CD4-positive, alpha-beta T cell treated with Interleukin-1 beta for 1 hour (primary cell): Measurements from ENCODE around the gene PLOD1.

Experiments
- DNase-seq, 2 donors: peaks; one replicate each; pipeline ENCODE4 v3.0.0-alpha.2; 2020 to 2022

The PLOD1 gene

GRCh38 chr1:11979851-11980675 is 45.5 kb downstream of the PLOD1 start, which contains the start of gene MFN2:
MFN2 (plus strand) TSS chr1:11980444; CDS start chr1:11989169, 8,725 bp downstream.
- DNase-seq: peak; percentile 92 to 94

GRCh38 chr1:11980676-11980972 is 46.1 kb downstream of the PLOD1 start:
- DNase-seq: no peak

- DNase-seq: no peak
These were observed 47.0 kb downstream of the PLOD1 start for GRCh38 chr1:11981378-11982009.

GRCh38 chr1:11982010-11982392 is 47.5 kb downstream of the PLOD1 start:
- peak in 1 of 2 donors; percentile 14 for DNase-seq

- DNase-seq: no peak
These were observed 49.6 kb downstream of the PLOD1 start for GRCh38 chr1:11984121-11984520.

DNA sequence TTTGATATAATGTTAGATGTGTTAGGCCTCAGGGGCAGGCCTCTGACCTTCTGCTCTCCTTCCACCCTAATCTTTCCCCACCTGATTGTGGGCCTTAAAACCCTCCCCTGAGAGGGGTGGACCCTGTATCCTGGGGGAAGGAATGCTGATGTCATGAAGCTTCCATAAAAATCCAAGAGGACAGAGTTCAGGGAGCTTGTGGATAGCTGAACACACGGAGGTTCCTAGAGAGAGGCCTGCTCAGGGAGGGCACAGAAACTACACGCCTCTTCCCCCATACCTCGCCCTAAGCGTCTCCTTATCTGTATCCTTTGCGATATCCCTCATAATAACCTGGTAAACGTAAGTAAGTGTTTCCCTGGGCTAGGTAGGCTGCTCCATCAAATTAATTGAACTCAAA is 50.1 kb downstream of the PLOD1 start:
- no peak for DNase-seq

GRCh38 chr1:11985171-11985570 is 50.7 kb downstream of the PLOD1 start:
- no peak for DNase-seq

DNA sequence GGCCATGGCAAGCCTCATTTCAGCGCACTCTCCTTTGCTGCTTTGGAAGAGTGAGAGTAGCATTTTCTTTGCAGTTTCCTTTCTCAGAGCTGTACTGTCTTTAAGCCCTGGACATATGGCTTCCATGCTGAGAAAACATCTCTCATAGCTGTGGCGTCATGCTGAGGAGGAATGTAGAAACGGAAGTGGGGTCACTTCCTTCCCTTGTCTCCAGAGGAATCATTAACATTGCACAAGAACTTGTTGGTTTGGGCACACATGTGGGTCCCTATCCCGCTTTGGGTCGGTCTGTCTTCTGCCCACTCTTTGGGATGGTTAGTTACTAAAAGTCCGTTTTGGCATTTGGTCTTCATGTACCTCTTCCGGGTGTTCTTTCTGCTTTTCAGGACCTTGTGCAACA is 51.3 kb downstream of the PLOD1 start:
- DNase-seq: no peak

DNA sequence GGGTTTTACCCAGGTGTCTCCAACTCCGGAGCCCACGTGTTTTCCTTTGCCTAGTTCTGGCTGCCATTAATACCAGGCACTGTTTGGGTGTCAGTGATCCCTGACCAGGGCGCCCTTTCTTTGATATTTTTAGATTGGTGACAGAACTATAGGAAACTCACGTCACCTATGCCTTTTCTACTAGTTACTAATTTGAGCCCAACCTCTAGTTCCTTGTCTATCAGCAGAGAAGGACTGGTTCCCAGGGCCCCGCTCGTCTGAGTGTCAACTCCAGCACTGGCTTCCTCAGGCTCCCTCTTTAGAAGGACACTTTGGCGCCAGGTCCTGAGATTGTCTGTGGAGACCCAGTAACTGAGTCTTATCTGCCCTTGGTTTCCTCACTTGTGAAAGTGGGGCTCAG is 55.2 kb downstream of the PLOD1 start:
- no peak for DNase-seq

DNA sequence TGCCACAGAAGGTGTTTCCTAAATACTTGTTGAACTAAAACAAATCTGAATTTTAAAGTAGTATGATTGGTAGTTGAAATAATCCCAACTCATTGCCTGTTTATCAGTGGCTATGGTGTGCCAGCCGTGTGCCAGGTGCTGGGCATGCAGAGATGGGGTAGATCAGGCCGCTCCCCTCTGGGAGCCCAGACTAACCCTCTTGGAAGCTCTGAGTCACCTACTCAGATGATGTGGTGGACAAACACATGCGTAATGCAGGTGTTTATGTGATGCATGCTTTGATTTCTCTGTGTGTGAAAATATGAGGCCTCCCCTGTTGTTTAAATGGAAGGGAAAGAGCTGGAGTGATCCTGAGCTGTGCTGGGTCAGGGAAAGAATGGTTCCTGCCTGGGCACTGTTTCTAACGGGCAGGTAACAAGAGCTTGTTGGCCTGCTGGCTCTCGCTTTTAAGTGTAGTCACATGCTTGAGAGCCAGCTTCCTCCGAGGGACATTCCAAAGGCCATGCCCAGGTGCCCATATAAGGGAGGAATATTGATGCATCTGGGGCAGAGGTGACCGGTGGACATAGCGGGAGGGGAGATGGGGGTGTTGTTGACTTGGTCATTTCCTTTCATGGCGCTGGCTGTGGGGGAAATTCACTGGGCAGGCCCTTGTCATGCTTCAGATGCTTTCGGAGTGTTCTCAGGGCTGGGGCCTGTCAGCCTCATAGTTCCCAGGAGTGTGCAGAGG is 56.0 kb downstream of the PLOD1 start:
- DNase-seq: no peak

DNA sequence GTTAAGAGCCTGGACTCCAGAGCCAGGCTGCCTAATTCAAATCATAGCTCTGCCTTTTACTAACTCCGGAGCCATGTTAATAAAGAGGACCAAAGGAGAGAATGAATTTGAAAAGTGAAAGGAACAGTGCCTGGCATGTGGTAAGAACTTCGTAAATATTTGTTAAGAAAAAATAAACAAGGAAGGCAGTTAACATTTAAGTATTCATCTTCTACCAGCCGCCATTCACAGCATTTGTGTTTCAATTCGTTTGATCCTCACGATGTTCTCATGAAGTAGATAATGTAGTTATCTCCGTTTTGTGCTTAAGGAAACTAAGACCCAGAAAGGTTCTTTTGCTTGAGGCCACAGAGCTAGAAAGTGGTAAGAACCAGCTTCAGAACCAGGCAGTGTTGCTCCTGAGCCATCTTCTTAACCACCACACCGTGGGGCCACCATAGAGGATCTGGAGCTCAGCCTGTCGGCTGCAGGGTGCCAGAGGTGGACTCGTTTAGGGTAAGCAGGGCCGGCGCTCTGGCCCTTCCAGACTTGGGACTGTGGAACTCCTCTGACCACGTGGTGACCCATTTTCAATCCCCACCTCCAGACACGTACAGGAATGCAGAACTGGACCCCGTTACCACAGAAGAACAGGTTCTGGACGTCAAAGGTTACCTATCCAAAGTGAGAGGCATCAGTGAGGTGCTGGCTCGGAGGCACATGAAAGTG is 57.6 kb downstream of the PLOD1 start:
- DNase-seq: no peak

DNA sequence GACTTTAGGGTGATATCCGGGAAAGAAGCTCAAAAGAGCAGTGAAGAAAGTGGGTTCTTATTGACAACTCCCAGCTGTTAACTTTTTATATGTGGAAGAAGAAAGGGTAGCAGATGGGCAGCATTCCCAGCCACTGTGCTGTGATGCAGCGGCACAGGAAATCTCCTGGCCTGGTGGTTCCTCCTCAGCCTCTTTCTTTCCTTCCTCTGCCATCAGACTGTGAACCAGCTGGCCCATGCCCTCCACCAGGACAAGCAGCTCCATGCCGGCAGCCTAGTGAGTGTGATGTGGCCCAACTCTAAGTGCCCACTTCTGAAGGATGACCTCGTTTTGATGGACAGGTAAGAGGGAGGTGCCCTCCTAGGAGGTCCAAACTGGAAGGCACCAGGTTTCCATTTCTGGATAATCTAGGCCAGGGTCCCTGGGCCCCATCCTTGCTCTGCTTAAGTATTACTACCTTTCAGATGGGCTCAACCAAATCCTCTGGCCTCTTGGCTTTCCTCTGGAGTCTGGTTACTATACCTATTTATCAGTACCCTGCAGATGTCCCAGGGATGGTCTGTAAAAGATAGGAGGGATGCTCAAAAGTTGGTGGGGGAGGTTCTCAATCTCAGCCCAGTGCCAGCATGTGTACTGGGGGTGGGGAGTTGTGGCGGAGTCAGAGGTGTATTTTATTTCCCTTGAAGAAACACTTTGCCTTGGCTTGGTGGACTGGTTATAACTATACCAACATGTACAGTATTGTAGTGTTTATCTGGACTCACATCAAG is 62.7 kb downstream of the PLOD1 start:
- no peak for DNase-seq

DNA sequence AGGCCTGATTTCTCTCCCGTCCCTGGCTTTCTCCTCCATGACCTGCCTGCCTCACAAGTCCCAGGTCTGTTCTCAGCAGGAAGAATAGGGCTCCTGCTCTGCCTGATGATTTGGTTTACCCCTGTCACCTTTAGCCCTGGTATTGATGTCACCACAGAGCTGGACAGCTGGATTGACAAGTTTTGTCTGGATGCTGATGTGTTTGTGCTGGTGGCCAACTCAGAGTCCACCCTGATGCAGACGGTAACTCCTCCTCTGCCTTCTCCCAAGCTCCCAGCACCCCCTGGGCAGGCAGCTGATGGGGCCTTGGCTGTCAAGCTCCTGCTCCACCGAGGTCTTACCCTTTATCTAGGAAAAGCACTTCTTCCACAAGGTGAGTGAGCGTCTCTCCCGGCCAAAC is 64.1 kb downstream of the PLOD1 start:
- DNase-seq: no peak

- no peak for DNase-seq
These were observed 64.7 kb downstream of the PLOD1 start for GRCh38 chr1:11999236-11999635.

DNA sequence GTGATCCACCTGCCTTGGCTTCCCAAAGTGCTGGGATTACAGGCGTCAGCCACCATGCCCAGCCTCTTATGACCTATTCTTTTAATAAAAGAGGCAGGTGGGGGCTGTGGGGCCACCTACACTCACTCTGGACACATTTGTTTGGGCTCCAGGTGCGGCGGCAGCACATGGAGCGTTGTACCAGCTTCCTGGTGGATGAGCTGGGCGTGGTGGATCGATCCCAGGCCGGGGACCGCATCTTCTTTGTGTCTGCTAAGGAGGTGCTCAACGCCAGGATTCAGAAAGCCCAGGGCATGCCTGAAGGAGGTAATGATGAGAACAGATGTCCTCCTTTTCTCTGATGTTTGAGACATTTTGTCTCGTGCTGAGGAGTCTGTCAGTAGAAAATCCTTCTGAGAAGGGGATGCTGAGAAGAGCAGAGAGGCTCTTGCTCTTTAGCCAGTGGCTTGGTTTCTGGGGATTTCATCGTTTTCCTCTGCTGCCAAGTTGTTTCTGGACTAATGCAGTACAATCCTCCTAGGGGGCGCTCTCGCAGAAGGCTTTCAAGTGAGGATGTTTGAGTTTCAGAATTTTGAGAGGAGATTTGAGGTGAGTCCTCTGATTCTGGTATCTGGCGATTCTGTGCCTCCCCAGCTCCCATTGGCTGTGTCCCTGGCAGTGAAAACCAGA is 66.9 kb downstream of the PLOD1 start:
- DNase-seq: peak; percentile 9 to 33

- DNase-seq: no peak
These were observed 67.5 kb downstream of the PLOD1 start for GRCh38 chr1:12001996-12002493.

DNA sequence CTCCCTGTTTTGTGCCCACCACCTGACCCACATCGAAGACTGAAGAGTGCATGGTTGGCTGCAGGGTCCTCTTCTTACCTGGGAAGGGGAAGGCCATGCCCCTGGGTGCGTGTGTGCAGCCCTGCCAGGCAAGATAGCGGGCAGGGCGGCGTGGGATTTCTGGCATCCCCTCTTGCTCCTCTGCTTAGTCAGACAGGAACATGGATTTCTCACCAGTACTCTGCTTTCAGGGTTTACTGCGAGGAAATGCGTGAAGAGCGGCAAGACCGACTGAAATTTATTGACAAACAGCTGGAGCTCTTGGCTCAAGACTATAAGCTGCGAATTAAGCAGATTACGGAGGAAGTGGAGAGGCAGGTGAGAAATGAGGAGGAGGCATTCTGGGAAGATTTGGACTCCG is 69.2 kb downstream of the PLOD1 start:
- no peak for DNase-seq

GRCh38 chr1:12005488-12006166 is 71.1 kb downstream of the PLOD1 start:
- DNase-seq: no peak

- no peak for DNase-seq
These were observed 71.8 kb downstream of the PLOD1 start for GRCh38 chr1:12006167-12006921.

GRCh38 chr1:12007204-12007603 is 72.7 kb downstream of the PLOD1 start:
- no peak for DNase-seq
